ENCODE results near the gene KLK10.

Gene KLK10

GRCh38 chr19:50967929-50968715, 51.4 kb downstream of the KLK10 start:
- no peak for DNase-seq (ENCODE audit: low spot score)

GRCh38 chr19:50964266-50964665, 55.2 kb downstream of the KLK10 start:
- no peak for DNase-seq (ENCODE audit: low spot score)

GRCh38 chr19:50963381-50963780, 56.1 kb downstream of the KLK10 start:
- DNase-seq (ENCODE audit: low spot score), result no peak
